ENCODE results near the gene PRX.
A peak's percentile ranks its signal among the peaks of the same experiment; 100 is the strongest.

The PRX gene

GRCh38 chr19:40453151-40453735, 40.1 kb upstream of the PRX start:
- TF ChIP-seq, protein P1, sequence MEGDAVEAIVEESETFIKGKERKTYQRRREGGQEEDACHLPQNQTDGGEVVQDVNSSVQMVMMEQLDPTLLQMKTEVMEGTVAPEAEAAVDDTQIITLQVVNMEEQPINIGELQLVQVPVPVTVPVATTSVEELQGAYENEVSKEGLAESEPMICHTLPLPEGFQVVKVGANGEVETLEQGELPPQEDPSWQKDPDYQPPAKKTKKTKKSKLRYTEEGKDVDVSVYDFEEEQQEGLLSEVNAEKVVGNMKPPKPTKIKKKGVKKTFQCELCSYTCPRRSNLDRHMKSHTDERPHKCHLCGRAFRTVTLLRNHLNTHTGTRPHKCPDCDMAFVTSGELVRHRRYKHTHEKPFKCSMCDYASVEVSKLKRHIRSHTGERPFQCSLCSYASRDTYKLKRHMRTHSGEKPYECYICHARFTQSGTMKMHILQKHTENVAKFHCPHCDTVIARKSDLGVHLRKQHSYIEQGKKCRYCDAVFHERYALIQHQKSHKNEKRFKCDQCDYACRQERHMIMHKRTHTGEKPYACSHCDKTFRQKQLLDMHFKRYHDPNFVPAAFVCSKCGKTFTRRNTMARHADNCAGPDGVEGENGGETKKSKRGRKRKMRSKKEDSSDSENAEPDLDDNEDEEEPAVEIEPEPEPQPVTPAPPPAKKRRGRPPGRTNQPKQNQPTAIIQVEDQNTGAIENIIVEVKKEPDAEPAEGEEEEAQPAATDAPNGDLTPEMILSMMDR (IDR thresholded peaks at IDR 0.05; ENCODE audit: extremely low read depth, missing control alignments): no peak
- DNase-seq (ENCODE audit: low spot score): no peak

DNA sequence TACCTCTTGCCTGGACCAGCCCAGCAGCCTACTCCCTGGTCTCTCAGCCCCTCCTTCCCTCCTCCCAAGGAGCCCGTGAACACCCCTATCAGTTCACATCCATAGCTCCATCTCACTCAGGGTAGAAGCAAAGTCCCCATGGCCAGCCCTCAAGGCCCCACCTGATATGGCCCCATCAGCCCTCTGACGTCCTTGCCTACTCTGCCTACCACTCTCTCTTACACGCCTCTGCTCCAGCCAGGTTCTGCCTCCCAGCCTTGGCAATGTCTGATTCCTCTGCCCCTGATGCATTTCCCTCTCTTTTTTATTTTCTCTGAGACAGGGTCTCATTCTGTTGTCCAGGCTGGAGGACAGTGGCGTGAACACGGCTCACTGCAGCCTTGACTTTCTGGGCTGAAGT, 38.8 kb upstream of the PRX start:
- TF ChIP-seq, protein P1 (IDR thresholded peaks at IDR 0.05; ENCODE audit: extremely low read depth, missing control alignments): no peak
- no peak for DNase-seq (ENCODE audit: low spot score)

DNA sequence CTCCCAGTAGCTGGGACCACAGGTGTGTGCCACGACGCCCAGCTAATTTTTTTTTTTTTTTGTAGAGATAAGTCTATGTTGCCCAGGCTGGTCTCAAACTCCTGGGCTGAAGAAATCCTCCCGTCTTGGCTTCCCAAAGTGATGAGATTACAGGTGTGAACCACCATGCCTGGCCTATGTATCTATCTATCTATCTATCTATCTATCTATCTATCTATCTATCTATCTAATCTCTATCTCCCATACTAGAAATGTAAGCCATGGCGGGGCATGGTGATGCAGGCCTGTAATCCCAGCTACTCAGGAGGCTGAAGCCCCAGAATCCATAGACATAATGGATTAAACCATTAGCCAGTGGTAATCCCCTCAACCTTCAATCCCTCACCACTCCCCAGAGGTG, 37.5 kb upstream of the PRX start:
- TF ChIP-seq, protein P1 (IDR thresholded peaks at IDR 0.05; ENCODE audit: extremely low read depth, missing control alignments): no peak

GRCh38 chr19:40449506-40449905, 36.3 kb upstream of the PRX start:
- no peak for DNase-seq (ENCODE audit: low spot score)
- TF ChIP-seq, protein P1 (IDR thresholded peaks at IDR 0.05; ENCODE audit: extremely low read depth, missing control alignments): no peak

More for the DNA sequence above, 37.5 kb upstream of the PRX start:
- DNase-seq (ENCODE audit: low spot score): no peak

DNA sequence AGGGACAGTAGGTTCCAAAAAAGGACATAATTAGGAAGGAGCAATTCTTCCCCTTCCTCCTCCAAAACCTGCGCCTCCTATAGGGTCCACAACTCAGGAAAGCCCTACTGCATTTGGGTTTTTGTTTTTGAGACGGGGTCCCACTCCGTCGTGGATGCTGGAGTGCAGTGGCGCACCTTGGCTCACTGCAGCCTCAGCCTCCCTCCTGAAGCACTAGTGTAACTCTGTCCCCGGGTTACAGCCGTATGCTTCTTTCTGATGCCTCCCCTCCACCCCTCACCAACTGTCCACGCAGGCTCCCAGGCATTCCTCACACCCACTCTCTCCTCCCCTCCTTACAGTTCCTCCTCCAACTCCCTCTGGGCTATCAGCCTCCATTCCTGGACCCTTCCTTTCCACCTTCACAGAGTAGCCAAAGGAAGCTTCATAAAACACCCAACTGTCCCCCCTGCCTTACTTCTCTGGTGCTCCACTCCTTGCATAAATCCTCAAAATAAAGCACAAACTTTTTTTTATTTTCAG, 33.1 kb upstream of the PRX start:
- DNase-seq (ENCODE audit: low spot score): no peak
- TF ChIP-seq, protein P1 (IDR thresholded peaks at IDR 0.05; ENCODE audit: extremely low read depth, missing control alignments): no peak

- DNase-seq (ENCODE audit: low spot score): no peak
- TF ChIP-seq, protein P1 (IDR thresholded peaks at IDR 0.05; ENCODE audit: extremely low read depth, missing control alignments): no peak
Observed at GRCh38 chr19:40445780-40446262, 32.6 kb upstream of the PRX start.

DNA sequence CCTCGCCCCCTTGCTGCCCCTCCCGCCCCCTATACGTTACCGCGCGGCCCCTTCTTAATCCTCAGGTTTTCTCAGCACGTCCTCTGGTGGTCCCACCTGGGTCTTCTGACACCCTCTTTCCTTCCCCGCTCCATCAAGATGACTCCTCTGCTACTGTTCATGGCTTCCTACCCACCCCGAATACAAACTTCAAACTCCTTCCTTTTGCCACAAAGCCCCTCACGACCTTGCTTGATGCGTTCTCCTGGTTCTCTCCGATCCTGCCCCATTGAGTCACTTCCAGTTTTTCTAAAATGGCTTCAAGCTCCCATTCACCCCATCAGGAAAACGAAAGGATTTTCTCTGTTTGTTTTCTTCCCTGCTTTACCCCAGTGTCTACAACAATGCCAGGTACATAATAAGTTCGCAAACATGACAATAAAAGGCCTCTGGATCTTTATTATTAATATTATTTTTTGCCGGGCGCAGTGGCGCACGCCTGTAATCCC, 31.7 kb upstream of the PRX start:
- no peak for DNase-seq (ENCODE audit: low spot score)

More for the DNA sequence above, 31.7 kb upstream of the PRX start:
- TF ChIP-seq, protein P1 (IDR thresholded peaks at IDR 0.05; ENCODE audit: extremely low read depth, missing control alignments): peak; percentile 5
